Glutamatergic neuron (in vitro differentiated cells): Measurements from ENCODE around the gene ZNF423. TPM values are rescaled to one million over a fixed set of nuclear protein-coding genes. Genes with fewer than 3 reads are reported as not detected.

Experiments used
- DNase-seq: peaks from one replicate; pipeline ENCODE4 v3.0.0; 2022
- H3K27ac Mint-ChIP-seq: one replicate; pipeline ENCODE4 v1.8.0; 2020; ENCODE audit warnings: mild to moderate bottlenecking, mixed read lengths, inconsistent platforms; ENCODE audit not compliant: unreplicated experiment
- H3K27me3 Mint-ChIP-seq: one replicate; pipeline ENCODE4 v1.8.0; 2020; ENCODE audit warnings: mild to moderate bottlenecking, moderate library complexity, mixed read lengths, inconsistent platforms; ENCODE audit not compliant: unreplicated experiment
- H3K36me3 Mint-ChIP-seq: one replicate; pipeline ENCODE4 v1.8.0; 2020; ENCODE audit warnings: mild to moderate bottlenecking, mixed read lengths, inconsistent platforms; ENCODE audit not compliant: unreplicated experiment
- H3K4me1 Mint-ChIP-seq: one replicate; pipeline ENCODE4 v1.8.0; 2020; ENCODE audit warnings: mild to moderate bottlenecking, low read depth, mixed read lengths, inconsistent platforms; ENCODE audit not compliant: unreplicated experiment
- H3K4me3 Mint-ChIP-seq: one replicate; pipeline ENCODE4 v1.8.0; 2020; ENCODE audit warnings: mild to moderate bottlenecking, mixed read lengths, inconsistent platforms; ENCODE audit not compliant: unreplicated experiment
- H3K9me3 Mint-ChIP-seq: one replicate; pipeline ENCODE4 v1.8.0; 2020; ENCODE audit warnings: mild to moderate bottlenecking, moderate library complexity, mixed read lengths, inconsistent platforms; ENCODE audit not compliant: unreplicated experiment
- total RNA-seq: library from RNA; stranded (reverse); fragmentation: NEBNext Ultra II Directional; extraction: Animal tissue kit (Norgen Biotek cat#: 25700); gene quantifications from one replicate; pipeline ENCODE4 v1.2.1, GENCODE V29; 2021; ENCODE audit not compliant: unreplicated experiment
- TF ChIP-seq, protein P1 (sequence below): fragments of 200-600 bp; sonication (generic); IDR thresholded peaks from one replicate; pipeline ENCODE4 v1.5.0; 2021; ENCODE audit not compliant: partially characterized antibody, unreplicated experiment

Gene ZNF423
- total RNA-seq, 1 donor from 2014 or later: 149 TPM

DNA sequence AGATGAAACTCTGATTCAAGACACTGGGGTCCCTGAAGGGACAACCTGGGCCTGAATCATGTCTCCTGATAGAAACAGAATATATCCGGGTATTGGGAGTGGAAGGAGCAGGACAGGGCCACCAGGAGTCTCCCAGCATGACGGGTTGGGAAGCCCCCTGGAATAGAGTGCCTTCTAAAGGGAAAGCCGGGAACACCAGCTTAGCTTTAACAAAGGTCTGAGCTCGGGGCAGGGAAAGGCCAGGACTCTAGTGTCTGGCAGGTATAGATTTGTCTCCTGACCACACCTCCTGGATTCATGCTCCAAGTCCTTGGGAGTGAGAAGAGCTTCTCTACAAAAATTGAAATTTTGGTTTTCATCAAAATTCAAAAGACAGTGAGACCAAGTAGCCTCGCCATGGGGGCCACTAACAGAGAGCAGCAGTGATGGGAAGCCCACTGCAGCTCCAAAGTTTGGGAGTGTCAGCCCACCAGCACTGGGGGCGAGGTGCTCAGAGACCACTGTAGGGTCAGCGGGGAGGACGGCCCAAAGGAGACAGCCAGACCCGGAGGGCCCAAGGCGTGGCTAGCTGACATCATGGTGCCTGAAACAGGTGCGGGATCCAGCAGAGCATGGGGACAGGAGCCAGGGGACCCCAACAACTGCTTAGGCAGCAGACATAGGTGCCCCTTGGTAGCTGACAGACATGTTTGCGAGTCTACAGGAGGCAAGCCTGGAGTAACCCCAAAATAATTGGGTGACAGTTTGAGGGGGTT lies 401.3 kb downstream of the ZNF423 start:
- Mint-ChIP-seq H3K9me3 (peaks cover 4% of the 10 kb centered on the region), H3K27ac (no peak overlapping the region), H3K4me3 (no peak overlapping the region), H3K27me3 (peaks cover 2% of the 10 kb centered on the region), H3K4me1 (peaks cover 6% of the 10 kb centered on the region), H3K36me3 (peaks cover 7% of the 10 kb centered on the region)
- no peak for DNase-seq
- TF ChIP-seq, protein P1, sequence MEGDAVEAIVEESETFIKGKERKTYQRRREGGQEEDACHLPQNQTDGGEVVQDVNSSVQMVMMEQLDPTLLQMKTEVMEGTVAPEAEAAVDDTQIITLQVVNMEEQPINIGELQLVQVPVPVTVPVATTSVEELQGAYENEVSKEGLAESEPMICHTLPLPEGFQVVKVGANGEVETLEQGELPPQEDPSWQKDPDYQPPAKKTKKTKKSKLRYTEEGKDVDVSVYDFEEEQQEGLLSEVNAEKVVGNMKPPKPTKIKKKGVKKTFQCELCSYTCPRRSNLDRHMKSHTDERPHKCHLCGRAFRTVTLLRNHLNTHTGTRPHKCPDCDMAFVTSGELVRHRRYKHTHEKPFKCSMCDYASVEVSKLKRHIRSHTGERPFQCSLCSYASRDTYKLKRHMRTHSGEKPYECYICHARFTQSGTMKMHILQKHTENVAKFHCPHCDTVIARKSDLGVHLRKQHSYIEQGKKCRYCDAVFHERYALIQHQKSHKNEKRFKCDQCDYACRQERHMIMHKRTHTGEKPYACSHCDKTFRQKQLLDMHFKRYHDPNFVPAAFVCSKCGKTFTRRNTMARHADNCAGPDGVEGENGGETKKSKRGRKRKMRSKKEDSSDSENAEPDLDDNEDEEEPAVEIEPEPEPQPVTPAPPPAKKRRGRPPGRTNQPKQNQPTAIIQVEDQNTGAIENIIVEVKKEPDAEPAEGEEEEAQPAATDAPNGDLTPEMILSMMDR: no peak

DNA sequence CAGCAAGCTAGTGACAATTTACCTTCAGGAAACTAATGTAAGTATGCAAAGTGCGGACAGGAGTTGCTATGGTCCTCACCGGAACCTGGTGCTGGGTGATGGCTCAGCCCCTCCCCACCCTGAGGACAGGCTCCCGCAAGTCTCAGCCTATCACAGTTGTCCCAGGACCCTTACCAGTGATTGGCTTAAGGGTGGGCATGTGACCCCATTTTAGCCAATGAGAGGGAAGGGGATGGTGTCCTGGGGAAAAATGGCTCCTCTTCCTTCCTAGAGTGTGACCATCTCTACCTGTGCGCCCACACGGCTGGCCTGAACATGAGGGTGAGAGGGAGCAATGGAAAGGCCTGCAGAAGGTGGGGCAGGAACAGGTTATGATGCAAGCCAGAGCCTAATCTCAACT lies 401.9 kb downstream of the ZNF423 start:
- peaks cover 7% of the 10 kb centered on the region for H3K36me3 Mint-ChIP-seq
- TF ChIP-seq, protein P1: no peak
- H3K27me3 Mint-ChIP-seq: peaks cover 2% of the 10 kb centered on the region
- H3K9me3 Mint-ChIP-seq: peaks cover 4% of the 10 kb centered on the region
- H3K4me3 Mint-ChIP-seq: no peak overlapping the region
- peaks cover 6% of the 10 kb centered on the region for H3K4me1 Mint-ChIP-seq
- no peak overlapping the region for H3K27ac Mint-ChIP-seq
- DNase-seq: no peak

DNA sequence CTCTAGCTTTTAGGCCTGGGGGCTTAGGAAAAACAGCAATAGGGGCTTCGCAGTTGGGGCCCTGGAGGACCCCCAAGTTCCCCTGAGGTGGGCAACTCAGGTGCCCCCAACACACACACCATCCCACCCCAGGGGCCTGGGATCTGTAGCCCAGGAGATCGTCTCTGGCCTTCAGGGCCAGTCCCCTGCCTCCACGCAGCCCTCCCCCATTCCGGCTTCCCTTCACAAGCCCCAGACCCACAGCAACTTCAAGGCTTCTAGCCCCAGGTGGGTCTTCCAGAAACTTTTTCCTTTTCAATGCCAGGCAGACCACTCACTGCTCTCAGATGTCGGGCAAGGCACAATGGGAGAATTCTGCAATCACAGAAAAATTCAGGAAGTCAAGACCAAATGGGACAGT lies 402.9 kb downstream of the ZNF423 start:
- no peak overlapping the region for H3K4me3 Mint-ChIP-seq
- H3K36me3 Mint-ChIP-seq: no peaks in the 10 kb centered on the region
- no peak for DNase-seq
- TF ChIP-seq, protein P1: no peak
- H3K4me1 Mint-ChIP-seq: no peaks in the 10 kb centered on the region
- no peak overlapping the region for H3K27ac Mint-ChIP-seq
- H3K27me3 Mint-ChIP-seq: peaks cover 2% of the 10 kb centered on the region
- peaks cover 3% of the 10 kb centered on the region for H3K9me3 Mint-ChIP-seq

DNA sequence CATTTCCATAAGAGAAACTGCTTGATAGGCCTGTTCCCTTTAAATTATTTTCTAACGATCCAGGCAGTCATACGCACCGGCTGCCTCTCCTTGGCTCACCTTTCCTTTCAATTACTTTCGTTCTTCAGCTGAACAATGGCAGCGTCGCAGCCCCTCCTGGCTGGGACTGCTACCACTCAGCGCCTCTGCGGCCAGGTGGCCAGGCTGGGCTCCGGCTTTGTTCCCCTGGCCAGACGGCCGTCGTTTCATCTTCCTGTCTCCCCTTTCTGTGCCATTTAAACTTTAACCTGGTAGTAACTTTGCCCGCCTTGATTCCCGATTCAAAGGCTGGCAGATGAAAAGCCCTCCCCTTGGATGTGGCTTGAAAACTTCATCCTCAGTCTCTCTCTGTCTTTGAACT lies 403.3 kb downstream of the ZNF423 start:
- H3K36me3 Mint-ChIP-seq: no peaks in the 10 kb centered on the region
- TF ChIP-seq, protein P1: no peak
- no peak overlapping the region for H3K27ac Mint-ChIP-seq
- DNase-seq: no peak
- peaks cover 3% of the 10 kb centered on the region for H3K9me3 Mint-ChIP-seq
- H3K4me3 Mint-ChIP-seq: no peak overlapping the region
- no peaks in the 10 kb centered on the region for H3K4me1 Mint-ChIP-seq
- H3K27me3 Mint-ChIP-seq: peaks cover 2% of the 10 kb centered on the region

DNA sequence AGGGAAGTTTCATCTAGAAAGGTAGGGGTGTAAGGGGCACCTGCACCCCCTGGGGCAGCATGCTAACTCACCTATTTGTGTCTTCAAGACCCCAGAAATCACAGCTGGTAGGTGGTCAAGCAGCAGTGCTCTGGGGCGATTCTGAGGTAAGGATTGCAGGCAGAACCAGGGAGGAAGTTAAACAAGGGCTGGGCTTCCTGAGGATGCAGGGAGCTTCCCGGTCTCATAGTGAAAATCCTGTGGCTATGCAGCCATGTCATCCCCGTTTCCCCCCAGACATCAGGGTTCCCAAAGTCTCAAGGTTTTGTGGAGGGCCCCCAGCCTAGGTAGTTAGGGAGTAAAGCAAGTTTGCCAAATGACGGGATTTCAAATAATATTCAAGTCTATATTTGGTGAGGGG lies 403.8 kb downstream of the ZNF423 start:
- Mint-ChIP-seq H3K36me3 (no peaks in the 10 kb centered on the region), H3K9me3 (peaks cover 3% of the 10 kb centered on the region), H3K4me1 (no peaks in the 10 kb centered on the region), H3K4me3 (no peak overlapping the region), H3K27ac (no peak overlapping the region), H3K27me3 (peaks cover 2% of the 10 kb centered on the region)
- TF ChIP-seq, protein P1: no peak
- no peak for DNase-seq
